Activated CD8-positive, alpha-beta memory T cell treated with anti-CD3 and anti-CD28 coated beads for 36 hours (primary cell): ENCODE results near the gene ANKRD11. TPM values are rescaled to one million over a fixed set of nuclear protein-coding genes. Genes with fewer than 3 reads are reported as not detected.

ENCODE experiments used
- CTCF ChIA-PET: fragments of 350-600 bp; sonication (Branson Sonifier 250); formaldehyde crosslinking; loops from one replicate; lab custom pipeline; 2021; ENCODE audit warnings: antibody characterized with exemption; lab: Charles Lee
- POLR2A ChIA-PET: fragments of 350-600 bp; sonication (Branson Sonifier 250); formaldehyde crosslinking; loops from one replicate; lab custom pipeline; 2021; ENCODE audit warnings: antibody characterized with exemption; lab: Charles Lee
- total RNA-seq, 2 experiments: library from RNA; stranded (reverse); gene quantifications; one replicate each; pipeline ENCODE4 v1.2.3, GENCODE V29; 2021

The ANKRD11 gene
- total RNA-seq, 2 experiments from 2014 or later = 152 to 159 TPM

DNA sequence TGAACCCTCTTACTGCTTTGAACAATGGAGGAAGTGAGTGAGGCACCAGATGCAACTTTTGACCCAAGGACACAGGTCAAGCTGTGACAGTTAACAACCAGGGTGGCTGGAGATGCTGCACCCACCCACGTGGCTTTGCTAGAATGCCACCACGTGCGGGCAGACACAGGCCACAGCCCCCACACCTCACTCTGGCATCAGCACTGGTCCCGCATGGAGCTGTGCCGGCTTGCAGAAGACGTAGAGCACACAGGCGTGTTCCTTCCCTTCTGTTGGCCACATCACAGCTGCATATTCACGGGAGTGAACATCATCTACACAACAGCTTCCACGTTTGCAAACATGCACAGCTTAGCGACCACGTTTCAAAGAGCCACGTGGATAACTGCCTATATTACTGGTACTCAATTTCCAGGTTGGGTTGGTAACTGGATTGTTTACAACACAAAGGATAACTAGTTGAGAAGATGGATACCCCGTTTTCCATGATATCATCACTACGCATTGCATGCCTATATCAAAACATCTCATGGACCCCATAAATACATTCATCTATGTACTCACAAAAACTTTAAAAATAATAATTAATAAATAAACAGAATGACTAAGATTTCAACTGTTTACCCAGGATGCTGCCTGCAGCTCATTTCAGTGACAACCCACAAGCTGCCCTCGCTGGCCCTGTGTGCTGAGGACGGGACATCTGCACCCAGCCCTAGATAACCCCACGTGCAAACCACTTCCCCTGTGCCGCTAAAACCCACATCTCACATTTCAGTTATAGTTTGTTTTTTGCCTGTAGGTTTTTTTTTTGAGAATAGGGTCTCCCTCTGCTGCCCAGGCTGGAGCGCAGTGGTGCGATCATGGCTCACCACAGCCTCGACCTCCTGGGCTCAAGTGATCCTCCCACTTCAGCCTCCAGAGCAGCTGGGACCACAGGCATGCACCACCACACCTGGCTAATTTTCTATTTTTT, 132.0 kb downstream of the ANKRD11 start:
- CTCF ChIA-PET = interaction anchor here (1.0 to 2.5 kb wide), 3 partner anchors 8 to 51 kb away, joined by 3 to 14 read pairs (median 5); no protein-coding TSS in a partner anchor
- POLR2A ChIA-PET = no interaction called here

DNA sequence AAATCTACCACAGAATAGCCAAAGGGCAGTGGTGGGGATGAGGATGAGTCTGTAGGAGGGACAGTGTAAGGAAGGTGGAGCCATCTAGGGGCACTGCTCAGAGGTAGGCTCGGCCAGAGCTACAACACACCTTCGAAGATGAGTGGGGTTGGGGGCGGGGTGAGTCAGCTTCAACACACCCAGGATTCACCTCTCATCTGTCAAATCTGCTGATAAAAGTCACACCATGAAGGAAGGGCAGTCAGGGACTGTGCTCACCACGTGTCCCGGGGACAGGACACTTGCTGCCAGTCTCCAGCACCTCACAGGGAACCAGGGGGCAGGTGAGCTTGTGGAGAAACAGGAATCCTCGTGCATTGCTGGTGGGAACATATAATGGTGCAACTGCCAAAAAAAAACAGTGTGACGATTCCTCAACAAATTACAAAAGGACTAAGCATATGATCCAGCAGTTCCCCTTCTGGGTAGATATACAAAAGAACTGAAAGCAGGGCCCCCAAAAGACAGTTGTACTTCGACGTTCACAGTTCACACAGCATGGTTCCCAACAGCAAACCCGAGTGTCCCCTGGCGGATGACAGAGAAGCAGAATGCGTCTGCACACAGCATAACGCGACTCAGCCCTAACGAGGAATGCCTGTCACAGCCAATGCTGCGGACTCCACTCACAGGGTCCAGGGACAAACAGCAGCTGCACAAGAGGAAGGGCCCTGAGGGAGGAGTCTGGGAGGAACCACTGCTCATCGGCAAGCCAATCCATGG, 133.1 kb downstream of the ANKRD11 start:
- CTCF ChIA-PET = interaction anchor here (0.7 to 1.6 kb wide), 4 partner anchors 8 to 300 kb away, joined by 4 to 5 read pairs (median 5); partner anchors contain the start of genes CHMP1A and SPATA33
- POLR2A ChIA-PET = no interaction called here

DNA sequence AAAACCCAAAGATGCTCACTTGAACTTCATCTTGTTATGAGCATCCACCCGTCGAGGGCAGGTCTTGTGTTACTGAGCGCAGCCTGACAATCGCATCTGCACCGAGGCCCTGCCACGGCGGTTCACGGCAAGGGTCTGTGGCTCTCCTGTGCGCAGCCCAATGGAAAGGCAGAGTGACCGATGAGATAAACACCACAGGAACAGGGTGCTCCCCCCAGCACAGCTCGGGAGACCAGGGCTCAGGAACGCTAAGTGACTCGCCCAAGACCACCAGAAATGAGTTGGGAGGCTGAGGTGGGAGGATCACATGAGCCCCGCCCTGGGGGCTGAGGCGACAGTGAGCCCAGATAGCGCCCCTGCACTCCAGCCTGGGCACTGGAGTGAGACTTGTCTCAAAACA, 134.7 kb downstream of the ANKRD11 start:
- POLR2A ChIA-PET = interaction anchor here (0.5 kb wide), 1 partner anchor 17 kb away, joined by 4 read pairs; no protein-coding TSS in a partner anchor

DNA sequence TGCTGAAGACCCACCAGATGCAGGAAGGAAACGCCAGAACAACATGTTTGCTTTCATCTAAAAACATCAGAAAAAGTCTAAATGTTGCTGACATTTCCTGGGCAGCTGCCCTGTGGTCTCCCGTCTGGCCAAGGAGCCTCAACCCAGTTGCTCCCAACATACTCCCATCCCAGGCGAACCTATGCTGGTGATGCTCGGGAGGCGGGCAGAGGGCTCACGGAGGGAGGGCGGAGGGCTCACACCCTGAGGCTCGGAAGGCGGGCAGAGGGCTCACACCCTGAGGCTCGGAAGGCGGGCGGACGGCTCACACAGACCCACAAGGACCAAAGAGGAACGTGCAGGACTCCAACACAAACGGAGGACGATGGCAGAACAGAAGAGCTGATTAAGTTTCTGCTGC, 135.4 kb downstream of the ANKRD11 start:
- POLR2A ChIA-PET = no interaction called here
- CTCF ChIA-PET = no interaction called here

More for the DNA sequence above, 134.7 kb downstream of the ANKRD11 start:
- CTCF ChIA-PET = interaction anchor here (1.5 kb wide), 1 partner anchor 9 kb away, joined by 5 read pairs; no protein-coding TSS in a partner anchor

DNA sequence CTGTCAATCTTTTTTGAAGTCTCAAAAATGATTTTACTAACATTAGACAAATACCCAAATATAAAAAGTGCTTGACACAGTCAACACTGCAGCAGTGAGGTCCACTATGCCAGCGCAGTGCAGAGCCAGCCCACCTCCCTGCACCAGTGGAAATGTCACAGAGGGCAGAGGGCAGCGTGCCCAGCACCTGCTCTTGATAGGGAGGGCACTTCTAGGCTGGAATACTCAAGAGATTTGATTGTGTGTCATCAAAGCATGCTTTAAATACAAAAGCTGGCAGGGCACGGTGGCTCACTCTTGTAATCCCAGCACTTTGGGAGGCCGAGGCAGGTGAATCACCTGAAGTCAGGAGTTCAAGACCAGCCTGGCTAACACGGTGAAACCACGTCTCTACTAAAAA, 136.0 kb downstream of the ANKRD11 start:
- ChIA-PET CTCF (interaction anchor here (0.7 to 1.4 kb wide), 2 partner anchors 13 to 569 kb away, joined by 4 read pairs; no protein-coding TSS in a partner anchor), POLR2A (no interaction called here)

DNA sequence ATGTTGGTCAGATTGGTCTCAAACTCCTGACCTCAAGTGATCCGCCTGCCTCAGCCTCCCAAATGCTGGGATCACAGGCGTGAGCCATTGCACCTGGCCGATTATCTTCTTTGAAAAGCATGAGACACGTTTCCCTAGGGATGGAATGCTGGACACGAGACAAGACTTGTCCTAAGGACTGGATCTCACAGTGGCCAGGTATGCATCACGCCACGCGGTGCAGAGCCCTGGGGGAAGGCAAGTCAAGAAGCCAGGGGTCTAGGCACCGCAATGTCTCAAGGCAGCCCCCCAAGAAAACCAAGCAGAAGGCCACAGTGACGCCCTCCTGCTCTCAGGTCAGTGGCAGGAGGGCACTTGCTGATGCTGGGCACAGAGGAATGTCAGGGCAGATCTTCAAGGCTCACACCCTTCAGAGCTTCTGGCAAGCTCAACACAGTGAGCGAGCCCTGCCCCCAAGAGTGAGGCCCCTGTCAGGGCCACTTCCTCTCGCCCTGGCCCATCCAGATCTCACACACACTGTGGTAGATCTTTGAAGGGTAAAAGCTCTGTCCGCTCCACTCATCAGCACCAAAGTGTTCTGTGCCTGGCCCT, 138.2 kb downstream of the ANKRD11 start:
- ChIA-PET CTCF (interaction anchor here (0.5 kb wide), 1 partner anchor 16 kb away, joined by 5 read pairs; no protein-coding TSS in a partner anchor), POLR2A (no interaction called here)

DNA sequence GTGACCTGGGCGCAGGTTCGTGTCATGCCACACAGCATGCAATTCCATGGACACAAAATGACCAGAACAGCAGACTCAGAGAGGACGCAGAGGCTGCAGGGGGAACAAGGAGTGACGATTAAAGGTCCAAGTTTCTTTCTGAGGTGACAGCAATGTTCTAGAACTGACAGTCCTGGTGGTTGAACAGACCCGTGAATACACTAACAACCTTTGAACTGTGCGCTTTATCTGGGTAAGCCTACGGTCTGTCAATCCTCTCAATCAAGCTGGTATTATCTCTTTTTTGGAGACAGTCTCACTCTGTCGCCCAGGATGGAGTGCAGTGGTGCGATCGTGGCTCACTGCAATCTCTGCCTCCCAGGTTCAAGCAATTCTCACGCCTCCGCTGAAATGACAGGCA, 138.7 kb downstream of the ANKRD11 start:
- POLR2A ChIA-PET = no interaction called here
- CTCF ChIA-PET = interaction anchor here (2.6 kb wide), 1 partner anchor 8 kb away, joined by 14 read pairs; no protein-coding TSS in a partner anchor

DNA sequence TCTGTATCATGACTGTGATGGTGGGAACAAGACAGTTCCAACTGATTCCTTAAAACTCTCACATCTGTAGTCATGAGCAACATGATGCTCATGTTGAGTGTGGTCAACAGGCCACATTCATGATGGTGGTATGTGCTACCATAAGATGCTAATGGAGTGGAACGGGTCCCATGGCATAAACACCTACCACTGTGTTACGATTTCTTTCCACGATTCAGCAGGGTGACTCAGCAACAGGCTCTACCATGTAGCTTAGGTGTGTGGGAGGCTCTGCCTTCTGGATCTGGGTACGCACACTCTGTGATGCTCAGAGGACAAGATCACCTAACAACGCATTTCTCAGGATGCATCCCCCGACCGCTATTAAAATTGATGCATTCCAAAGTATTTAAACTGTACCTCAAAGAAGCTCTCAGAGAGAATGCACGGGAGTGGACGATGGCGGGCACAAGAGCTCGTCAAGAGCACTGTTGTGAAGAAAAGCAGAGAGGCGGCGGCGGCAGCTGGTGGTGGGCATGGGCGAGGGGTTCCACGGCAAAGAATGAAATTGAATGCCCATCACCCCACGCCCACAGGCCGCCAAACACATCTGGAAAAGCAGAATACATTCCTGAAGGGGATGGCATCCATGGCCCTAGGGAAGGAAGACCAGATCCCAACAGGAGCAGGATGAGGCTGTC, 139.5 kb downstream of the ANKRD11 start:
- CTCF ChIA-PET = interaction anchor here (0.6 to 2.6 kb wide), 3 partner anchors 9 to 133 kb away, joined by 3 to 14 read pairs (median 3); no protein-coding TSS in a partner anchor
- POLR2A ChIA-PET = interaction anchor here (1.6 kb wide), 1 partner anchor 11 kb away, joined by 7 read pairs; no protein-coding TSS in a partner anchor

DNA sequence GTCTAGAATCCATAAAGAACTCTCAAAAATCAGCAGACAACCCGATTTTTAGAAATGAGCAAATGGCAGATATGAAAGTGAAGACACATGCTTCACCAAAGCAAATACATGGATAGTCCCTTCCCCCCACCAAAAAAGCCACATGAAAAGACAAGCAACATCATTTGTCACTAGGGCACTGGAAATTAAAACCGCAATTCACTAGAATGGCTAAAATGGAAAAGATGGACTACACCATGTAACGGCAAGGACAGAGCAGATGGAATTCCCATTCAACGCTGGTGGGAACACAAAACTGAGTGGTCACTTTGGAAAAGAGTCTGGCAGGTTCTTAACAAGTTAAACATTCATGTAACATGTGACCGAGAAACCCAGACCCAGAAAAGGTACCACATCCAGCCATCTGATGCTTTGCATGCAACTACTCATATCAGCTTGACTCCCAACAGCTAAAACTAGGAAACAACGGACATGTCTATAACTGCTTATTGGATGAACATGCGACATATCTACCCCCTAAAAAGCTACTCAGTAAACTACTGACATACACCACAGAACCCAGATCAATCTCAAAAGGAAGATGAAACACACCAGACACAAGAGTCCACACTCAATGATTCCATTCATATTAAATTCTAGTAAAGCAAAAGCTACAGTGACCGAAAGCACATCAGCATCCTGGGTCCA, 140.3 kb downstream of the ANKRD11 start:
- ChIA-PET POLR2A (interaction anchor here (0.5 to 1.6 kb wide), 4 partner anchors 11 to 393 kb away, joined by 4 to 7 read pairs (median 4); no protein-coding TSS in a partner anchor), CTCF (interaction anchor here (0.6 to 2.6 kb wide), 3 partner anchors 10 to 134 kb away, joined by 3 to 14 read pairs (median 3); no protein-coding TSS in a partner anchor)

DNA sequence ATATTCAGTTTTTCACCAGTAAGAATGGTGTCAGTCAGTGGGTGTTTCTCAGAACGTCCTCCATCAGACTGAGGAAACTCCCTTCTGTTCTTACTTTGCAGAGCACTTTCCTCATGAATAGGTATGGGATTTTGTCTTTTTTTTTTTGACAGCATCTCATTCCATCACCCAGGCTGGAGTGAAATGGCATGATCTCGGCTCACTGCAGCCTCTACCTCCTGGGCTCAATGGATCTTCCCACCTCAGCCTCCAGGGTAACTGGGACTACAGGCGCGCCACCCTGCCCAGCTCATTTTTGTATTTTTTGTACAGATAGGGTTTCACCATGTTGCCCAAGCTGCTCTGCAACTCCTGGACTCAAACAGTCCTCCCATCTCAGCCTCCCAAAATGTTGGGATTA, 142.6 kb downstream of the ANKRD11 start:
- POLR2A ChIA-PET = no interaction called here
- CTCF ChIA-PET = interaction anchor here (0.6 kb wide), 1 partner anchor 28 kb away, joined by 4 read pairs; no protein-coding TSS in a partner anchor

DNA sequence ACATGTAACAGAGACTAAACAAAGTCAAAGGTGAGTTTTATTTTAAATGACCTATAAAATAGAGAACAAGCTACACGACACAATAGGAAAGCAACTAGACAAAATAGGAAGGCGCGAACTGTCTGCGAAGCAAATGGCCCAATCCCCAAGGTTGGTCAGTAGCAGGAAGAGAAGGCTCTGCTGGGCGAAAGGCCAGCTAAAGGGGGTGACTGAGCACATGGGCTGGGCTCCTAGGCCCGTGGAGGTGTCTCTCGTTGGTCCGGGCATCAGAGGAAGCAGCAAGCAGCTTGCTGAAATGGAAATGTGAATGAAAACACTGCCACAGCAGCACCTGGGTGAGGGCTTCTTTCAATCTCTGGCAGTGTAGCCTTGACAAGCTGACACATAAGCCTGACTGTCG, 143.5 kb downstream of the ANKRD11 start:
- POLR2A ChIA-PET = no interaction called here

DNA sequence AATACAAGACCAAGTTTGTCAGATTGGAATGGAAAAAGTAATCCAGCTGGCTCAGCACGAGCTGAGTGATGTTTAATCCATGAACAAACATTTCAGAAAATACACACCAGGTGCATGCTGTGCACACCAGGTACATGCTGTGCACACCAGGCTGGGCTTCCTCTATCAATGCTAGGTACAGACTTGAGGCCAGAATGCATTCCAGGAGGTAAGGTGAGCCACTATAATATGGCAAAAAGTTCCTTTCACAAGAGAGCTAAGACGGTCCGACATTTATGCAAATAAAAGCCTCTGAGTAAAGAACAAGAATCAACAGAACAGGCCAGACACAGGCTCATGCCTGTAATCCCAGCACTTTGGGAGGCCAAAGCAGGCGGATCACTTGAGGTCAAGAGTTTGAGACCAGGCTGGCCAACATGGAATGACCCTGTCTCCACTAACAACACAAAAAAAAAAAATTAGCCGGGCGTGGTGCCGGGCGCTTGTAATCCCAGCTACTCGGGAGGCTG, 144.7 kb downstream of the ANKRD11 start:
- POLR2A ChIA-PET = no interaction called here
- CTCF ChIA-PET = interaction anchor here (0.7 kb wide), 1 partner anchor 32 kb away, joined by 7 read pairs; no protein-coding TSS in a partner anchor

More for the DNA sequence above, 143.5 kb downstream of the ANKRD11 start:
- CTCF ChIA-PET = interaction anchor here (1.1 kb wide), 1 partner anchor 120 kb away, joined by 7 read pairs; no protein-coding TSS in a partner anchor

DNA sequence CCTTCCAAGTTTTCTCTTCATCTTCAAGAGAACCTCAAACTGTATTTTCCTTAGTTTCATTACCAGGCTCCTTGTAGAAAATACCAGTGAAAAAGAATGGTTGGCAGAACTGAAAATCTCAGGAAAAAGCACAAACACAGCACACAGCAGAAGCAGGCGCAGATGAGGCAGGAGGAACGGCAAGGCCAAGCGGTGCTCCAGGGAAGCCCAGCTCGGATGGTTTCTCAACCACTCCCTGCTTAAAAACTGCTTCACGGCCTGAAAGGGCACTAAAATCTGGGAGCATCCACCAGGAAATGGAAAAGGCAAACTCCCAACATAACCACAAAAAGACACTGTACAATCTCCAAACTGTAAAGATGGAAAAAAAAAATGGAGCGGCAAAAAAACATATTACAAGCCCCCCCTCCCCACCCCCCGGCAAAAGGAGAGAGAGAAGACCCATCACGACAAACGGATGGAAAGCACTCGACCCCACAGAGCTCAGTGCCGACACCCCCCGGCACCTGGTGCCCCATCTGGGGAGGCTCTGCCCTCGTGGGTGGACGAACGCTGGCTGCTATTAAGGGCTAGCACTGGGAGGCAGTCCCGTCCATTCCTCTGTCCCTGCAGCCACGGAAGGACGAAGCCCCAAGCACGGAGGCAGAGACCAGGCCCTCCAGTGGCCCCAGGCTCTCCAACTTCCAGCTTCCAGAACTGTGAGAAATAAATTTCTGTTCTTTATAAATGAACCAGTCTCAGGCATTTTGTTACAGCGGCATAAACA, 145.3 kb downstream of the ANKRD11 start:
- ChIA-PET CTCF (no interaction called here), POLR2A (no interaction called here)

DNA sequence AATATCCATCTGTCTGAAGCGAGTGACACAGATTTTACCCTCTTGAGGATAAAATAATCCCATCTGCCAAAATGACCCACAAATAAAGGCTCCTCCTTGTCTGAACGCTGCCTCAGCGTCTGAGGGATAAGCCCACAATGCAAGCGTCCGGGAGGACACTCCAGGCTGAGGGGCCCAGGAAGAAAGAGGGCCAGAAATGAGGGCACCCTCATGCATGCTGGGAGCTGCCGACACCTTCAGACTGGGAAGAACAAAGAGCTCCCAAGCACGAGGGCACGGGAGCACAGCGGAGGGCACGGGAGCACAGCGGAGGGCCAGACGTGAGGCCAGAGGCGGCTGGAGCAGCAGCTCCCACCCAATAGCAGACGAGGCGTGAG, 145.9 kb downstream of the ANKRD11 start:
- CTCF ChIA-PET = no interaction called here
- POLR2A ChIA-PET = no interaction called here

DNA sequence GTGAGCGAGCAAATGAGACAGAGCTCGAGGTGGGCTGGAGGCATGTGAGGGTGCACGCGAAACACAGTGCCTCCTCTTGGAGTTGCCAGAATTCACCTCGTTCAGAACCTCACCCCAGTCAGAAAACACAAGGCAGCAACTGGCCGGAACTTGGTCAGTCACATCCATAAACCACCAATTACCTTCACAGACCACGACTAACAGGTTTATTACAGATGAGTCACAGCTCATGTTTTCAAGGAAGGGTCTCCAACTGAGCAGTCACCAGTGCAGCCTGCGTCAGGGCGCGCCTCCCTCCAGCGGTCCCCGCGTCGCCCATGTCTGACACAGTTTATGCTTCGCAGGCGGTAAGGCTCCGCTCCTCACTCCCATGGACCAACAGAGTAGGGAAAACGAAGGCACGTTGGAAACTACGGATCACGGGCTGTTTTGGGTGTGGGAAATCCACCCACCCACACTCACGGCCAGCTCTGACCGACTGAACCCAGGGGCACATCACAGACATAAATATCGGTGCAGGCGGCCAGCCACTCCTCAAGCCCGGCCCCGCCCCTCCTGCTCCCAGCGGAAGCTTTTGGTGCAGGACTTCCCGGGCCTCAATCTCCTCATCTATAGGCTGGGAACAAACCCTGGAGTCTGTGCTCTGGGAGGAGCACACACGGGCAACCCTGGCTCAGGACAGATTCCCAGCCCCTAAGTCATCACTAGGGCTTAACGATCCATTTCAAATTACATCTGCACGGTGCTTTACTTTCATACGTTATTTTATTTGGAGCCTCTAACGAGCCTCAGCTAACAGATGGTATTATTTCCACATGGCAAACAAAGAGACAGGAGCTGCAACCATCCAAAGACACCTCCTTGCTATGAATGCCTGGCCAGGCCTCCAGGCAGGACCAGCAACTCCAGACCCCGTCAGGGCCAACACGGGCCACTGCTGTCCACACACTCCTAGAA, 146.6 kb downstream of the ANKRD11 start:
- POLR2A ChIA-PET = no interaction called here
- CTCF ChIA-PET = interaction anchor here (1.6 kb wide), 1 partner anchor 13 kb away, joined by 5 read pairs; no protein-coding TSS in a partner anchor
